NCI-H1105 (cell line): ENCODE data around the gene SP4.

Source experiments
- DNase-seq: peaks from one replicate; lab custom pipeline; 2025; lab: John Stamatoyannopoulos, UW

SP4 gene

DNA sequence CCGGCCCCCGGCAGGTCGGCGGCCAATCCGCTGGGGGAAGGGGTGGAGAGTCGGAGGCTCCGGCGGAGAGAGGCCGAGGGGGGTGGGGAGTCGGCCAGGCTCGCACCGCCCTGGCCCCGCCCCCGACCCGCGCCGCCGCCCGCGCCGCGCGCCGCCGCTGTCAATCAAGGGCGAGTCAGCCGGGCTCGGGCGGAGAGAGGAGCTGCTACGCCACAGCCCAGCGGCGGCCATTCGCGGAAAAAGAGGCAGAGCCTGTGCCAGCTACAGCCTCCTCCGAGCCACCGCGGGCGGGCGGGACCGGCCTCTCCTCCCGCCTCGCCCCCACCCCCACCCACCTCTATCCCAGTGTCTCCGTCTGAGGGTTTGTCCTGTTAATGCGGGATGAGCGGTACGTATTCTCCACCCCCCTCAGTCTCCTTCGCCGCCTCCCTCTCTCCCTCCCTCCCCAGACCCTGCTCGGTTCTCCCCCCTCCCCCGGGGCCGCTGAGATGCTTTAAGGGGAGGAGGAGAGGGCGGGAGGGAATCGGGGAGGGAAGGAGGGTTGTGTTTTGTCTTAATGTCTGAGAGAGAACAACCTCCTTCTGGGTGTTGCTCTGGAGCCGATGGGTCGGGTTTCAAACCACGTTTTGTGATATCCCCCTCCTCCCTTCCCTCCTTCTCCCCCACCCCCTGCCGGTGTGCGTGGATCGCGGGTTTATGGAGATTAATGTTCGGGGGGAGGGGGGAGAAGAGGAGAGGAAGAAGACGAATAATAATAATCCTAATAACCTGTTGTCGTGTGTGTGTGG lies at the start of gene SP4:
SP4 (plus strand) TSS at position 213 of the 788 bp plus-strand sequence; CDS start at position 382, 169 bp downstream.
- peak; percentile 97 for DNase-seq

DNA sequence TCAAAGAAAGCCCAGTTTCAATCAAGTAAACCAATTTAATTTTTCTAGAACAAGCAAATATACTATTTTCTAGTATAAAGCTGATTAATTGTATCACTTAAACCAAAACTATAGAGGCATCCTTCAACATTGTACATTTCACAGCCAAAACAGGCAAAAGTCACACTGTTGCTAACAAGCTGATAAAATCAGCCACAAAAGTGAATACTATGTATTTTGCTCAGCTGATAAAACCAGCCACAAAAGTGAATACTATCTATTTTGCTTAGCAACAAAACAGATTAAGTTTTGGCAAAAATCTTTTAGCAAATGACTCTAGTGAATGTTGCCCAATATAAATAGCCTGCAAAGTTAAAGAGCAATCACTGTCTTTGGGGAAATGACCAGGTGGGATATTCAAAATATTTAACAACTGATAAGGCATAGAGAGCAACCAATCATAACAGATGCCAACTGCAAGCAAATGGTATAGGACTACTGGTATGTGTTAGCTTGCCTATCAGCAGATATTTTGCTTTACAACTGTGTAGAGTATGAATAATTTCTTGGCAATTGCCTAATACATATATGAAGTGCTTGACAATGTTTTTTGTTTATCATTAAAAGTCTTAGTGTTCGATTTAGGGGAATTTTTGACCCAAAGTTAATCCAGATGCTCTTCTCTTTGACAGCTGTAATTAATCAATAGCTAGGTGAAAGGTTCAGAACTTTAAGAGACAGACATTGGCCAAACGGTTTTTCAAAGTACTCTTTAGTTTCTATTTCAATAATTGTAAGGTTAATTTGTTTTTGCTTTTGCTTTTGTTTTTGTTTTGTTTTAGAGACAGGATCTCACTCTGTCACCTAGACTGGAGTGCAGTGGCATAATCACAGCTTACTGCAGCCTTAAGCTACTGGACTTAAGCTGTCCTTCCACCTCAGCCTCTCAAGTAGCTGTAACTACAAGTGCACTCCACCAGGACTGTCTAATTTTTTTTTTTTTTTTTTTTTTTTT lies 44.4 kb upstream of the SP4 start:
- DNase-seq = no peak

DNA sequence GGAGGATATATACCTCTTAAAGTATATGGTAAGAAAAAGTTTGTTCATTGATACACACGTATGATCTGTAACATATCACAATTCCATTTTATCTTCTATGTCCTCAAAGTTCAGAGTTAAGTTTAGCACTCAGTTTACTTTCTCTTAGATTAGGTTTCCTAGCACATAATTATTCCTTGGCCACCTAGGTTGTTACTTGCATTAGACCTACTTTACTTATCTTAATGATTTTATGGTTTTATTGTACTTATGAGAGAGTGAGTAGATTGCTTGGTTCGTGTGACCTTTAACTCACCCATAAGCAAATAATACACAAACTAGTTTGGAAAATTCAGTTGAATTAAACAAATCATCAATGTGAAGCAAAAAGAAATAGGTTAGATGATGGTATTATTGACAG lies 33.9 kb upstream of the SP4 start:
- DNase-seq = no peak

- DNase-seq = no peak
Observed at GRCh38 chr7:21401944-21402343, 25.9 kb upstream of the SP4 start.

DNA sequence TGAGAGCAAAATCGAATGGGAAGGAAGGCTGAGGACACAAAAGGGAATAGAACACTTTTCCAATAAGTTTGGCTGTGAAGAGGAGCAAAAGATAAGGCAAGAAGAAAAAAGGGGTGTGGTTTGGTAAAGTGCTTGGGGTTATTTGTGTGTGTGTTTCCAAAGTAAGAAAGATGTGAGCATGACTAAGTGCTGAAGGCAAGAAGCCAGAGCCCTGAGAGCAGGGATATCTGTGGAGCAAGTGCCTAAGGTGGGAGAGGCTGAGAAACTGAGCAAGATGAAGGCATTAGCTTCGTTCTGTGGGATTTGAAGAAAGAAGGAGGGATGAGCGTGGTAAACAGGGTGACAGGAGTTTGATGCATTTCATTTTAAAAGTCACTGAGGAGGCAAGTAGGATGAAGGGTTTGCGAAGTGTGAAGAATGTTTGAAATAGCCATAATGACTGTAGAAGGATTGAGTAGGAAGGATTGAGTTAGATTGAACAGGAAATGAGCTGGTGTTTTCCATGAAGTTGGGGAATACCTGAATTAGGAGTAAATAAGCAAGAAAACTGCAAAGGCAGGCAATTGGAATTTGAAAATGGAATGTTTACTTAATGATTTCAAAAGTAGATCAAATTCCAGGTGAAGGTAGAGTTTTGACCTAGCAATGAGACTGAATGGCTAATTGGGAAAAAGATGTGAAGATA lies 19.9 kb upstream of the SP4 start:
- DNase-seq = no peak

- no peak for DNase-seq
Observed at GRCh38 chr7:21408481-21408820, 19.4 kb upstream of the SP4 start.

DNA sequence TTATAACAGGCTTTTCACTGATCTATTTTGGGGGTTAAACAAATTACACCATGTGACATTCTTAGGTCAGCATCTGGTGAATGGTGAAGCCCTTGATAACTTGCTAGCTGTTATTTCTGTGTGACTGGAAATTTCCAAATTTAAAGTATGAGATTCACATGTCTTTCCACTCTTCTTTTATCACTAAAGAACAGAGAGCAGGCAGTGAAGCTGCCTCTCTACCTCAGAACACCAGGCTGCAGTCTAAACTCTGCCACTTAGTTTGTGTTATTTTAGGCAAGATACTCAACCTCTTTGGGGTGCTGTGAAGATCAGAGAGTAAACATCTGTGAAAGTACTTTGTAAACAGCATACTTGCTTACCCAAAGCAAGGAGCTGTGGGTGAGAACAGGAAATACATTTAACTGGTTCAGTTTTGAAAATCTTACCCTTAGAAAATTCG lies 15.5 kb upstream of the SP4 start:
- no peak for DNase-seq

- DNase-seq = no peak
Observed at GRCh38 chr7:21412957-21413356, 14.9 kb upstream of the SP4 start.

- no peak for DNase-seq
Observed at GRCh38 chr7:21413502-21413901, 14.4 kb upstream of the SP4 start.

- no peak for DNase-seq
Observed at GRCh38 chr7:21414795-21415393, 13.0 kb upstream of the SP4 start.

DNA sequence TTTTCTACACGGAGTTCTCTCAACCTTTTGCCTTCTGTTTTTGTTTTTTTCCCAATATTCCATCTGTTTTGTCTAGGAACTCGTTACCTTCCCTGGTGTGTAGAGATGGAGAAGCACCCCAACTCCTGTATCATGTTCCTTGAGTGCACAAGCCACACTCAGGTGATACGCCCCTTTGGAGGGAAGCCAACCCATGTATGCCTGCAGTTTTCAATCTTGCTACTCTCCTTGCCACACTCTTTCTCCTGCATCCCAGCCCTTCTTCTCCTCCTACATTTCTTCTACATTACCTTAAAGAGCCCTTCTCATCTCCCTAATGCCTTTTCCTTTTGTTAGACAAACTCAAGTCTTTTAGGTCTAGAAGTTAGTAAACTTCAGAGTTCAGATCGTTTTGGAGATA lies 10.2 kb upstream of the SP4 start:
- DNase-seq = no peak

- DNase-seq = no peak
Observed at GRCh38 chr7:21422751-21423150, 5.1 kb upstream of the SP4 start.

DNA sequence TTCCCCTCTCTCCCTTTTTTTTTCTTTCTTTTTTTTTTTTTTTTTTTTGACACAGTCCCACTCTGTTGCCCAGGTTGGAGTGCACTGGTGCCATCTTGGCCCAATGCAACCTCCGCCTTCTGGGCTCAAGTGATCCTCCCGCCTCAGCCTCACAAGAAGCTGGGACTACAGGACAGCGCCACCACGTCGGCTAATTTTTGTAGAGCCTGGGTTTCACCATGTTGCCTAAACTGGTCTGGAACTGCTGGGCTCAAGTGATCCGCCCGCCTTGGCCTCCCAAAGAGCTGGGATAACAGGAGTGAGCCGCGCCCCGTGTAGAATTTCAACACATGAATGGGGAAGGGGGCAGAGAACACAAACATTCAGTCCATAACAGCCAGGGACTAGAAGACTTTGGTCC lies 2.6 kb upstream of the SP4 start:
- DNase-seq = no peak

GRCh38 chr7:21426286-21427181 lies 1.3 kb upstream of the SP4 start:
- DNase-seq = no peak

- DNase-seq = peak; percentile 99
Observed at GRCh38 chr7:21427182-21427870, 557 bp upstream of the SP4 start.

GRCh38 chr7:21428659-21428941 lies 717 bp downstream of the SP4 start:
- DNase-seq = no peak

DNA sequence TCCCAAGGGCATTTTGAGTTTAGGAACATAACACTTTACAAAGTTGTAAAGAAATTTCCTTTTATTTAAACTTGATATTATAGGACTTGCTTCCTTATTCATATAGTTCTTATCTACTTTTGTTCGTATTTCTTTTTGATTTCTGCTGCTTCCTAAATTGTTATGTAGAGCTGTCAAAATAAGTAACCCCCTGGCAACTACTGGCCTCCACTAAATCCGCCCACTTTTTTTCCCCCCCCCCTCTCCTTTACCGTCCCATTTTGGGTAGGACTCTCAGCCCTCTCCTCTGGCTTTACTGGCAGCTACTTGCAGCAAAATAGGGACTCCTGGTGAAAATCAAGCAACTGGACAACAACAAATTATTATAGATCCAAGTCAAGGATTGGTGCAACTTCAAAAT lies 1.1 kb downstream of the SP4 start:
- no peak for DNase-seq

GRCh38 chr7:21429786-21430574 lies 2.1 kb downstream of the SP4 start:
- no peak for DNase-seq

GRCh38 chr7:21430575-21430954 lies 2.7 kb downstream of the SP4 start:
- DNase-seq = peak; percentile 9
